HepG2 (cell line): ENCODE results near the gene CATSPERE. TPM values are rescaled to one million over a fixed set of nuclear protein-coding genes. Genes with fewer than 3 reads are reported as not detected.

Source experiments
- ATAC-seq: fragments of 200-7000 bp; cut with Tn5 transposase; 3 replicates; pipeline ENCODE4 v1.9.1; 2020; ENCODE audit warnings: mild to moderate bottlenecking, moderate library complexity
- BruUV-seq: library from RNA; stranded (reverse); fragments of 400-500 nt; replicated peaks from 2 replicates; lab custom pipeline; 2021; lab: Mats Ljungman, UMichigan
- CTCF ChIA-PET: fragments of 300-600 bp; formaldehyde crosslinking; extraction: SDS; loops from one replicate; lab custom pipeline; 2021; ENCODE audit warnings: low total read pairs, inconsistent platforms, low intra/inter-chr PET ratio; lab: Yijun Ruan, JAX
- POLR2A ChIA-PET: fragments of 350-600 bp; sonication (Branson Sonifier 250); formaldehyde crosslinking; loops from one replicate; lab custom pipeline; 2020; ENCODE audit warnings: antibody characterized with exemption, inconsistent platforms; lab: Yijun Ruan, JAX
- DNase-seq: peaks from one replicate; pipeline ENCODE4 v3.0.0-alpha.2; 2015; ENCODE audit warnings: low spot score
- FAIRE-seq: peaks from 3 replicates; lab custom pipeline; 2011; peaks lifted over from hg19 to GRCh38; lab: Jason Lieb, UNC
- H2AFZ ChIP-seq: one replicate; pipeline ENCODE4 v1.6.1; 2011; ENCODE audit warnings: low read length, inconsistent platforms
- H3K27ac ChIP-seq: fragments of 300-600 bp; 3 replicates; pipeline ENCODE4 v1.8.0; 2011; ENCODE audit warnings: mixed run types, mild to moderate bottlenecking, mixed read lengths, low read length, inconsistent platforms; ENCODE audit not compliant: insufficient read depth; ENCODE audit errors: extremely low read length
- H3K27me3 ChIP-seq, 2 experiments: fragments of 200-600 bp in 1 of 2; 2 replicates in 1 of 2; 3 replicates in 1 of 2; pipeline versions ENCODE4 v1.6.0 to v1.8.0; 2011; ENCODE audit warnings: low read length in 2 of 2, mild to moderate bottlenecking in 2 of 2, moderate library complexity in 2 of 2, inconsistent platforms in 1 of 2; ENCODE audit not compliant: insufficient read depth in 2 of 2, control insufficient read depth in 1 of 2
- H3K36me3 ChIP-seq, 2 experiments: fragments of 200-600 bp in 1 of 2; replicated peaks in 1 of 2; 2 replicates in 1 of 2; 3 replicates in 1 of 2; pipeline versions ENCODE4 v1.5.1 to v1.8.0; 2011; ENCODE audit warnings: low read length in 2 of 2, inconsistent platforms in 1 of 2; ENCODE audit not compliant: insufficient read depth in 2 of 2, control insufficient read depth in 1 of 2
- H3K4me1 ChIP-seq: 2 replicates; pipeline ENCODE4 v1.5.1; 2012; ENCODE audit warnings: low read length, inconsistent platforms; ENCODE audit not compliant: insufficient read depth
- H3K4me2 ChIP-seq: 2 replicates; pipeline ENCODE4 v1.6.0; 2011; ENCODE audit warnings: low read depth, low read length, inconsistent platforms
- H3K4me3 ChIP-seq, 3 experiments: fragments of 200-600 bp in 1 of 3; sonication (generic), shearing (Covaris generic) in 1 of 3; replicated peaks in 1 of 3; 2 replicates each; pipeline ENCODE4 v1.5.1; 2011 to 2016; ENCODE audit warnings: low read length in 3 of 3, inconsistent platforms in 2 of 3, low read depth in 2 of 3, mild to moderate bottlenecking in 2 of 3, control low read depth in 1 of 3, mixed read lengths in 1 of 3; ENCODE audit not compliant: insufficient read depth in 1 of 3
- H3K79me2 ChIP-seq: one replicate; pipeline ENCODE4 v1.6.1; 2011; ENCODE audit warnings: low read length, inconsistent platforms; ENCODE audit not compliant: insufficient read depth
- H3K9ac ChIP-seq: 2 replicates; pipeline ENCODE4 v1.6.0; 2011; ENCODE audit warnings: mild to moderate bottlenecking, low read depth, low read length, inconsistent platforms; ENCODE audit not compliant: insufficient read depth
- H3K9me3 ChIP-seq: 2 replicates; pipeline ENCODE4 v1.5.1; 2012; ENCODE audit warnings: mild to moderate bottlenecking, low read length
- H4K20me1 ChIP-seq: 2 replicates; pipeline ENCODE4 v1.6.0; 2011; ENCODE audit warnings: inconsistent platforms, mild to moderate bottlenecking, low read length, moderate library complexity; ENCODE audit not compliant: insufficient read depth
- CENPT ChIP-seq: sonication (generic); formaldehyde crosslinking; IDR thresholded peaks from 2 replicates; pipeline ENCODE4 v1.8.0; 2022; ENCODE audit warnings: low read depth, mild to moderate bottlenecking, moderate library complexity, missing genetic modification reagents
- E2F2 ChIP-seq: sonication (generic); formaldehyde crosslinking; IDR thresholded peaks from 2 replicates; pipeline ENCODE4 v1.4.0; 2020; ENCODE audit warnings: missing genetic modification reagents, borderline replicate concordance
- GATA4 ChIP-seq: sonication (generic); IDR thresholded peaks from 2 replicates; pipeline ENCODE4 v1.6.1; 2016; ENCODE audit warnings: antibody characterized with exemption, low read depth, borderline replicate concordance
- GZF1 ChIP-seq: sonication (generic); formaldehyde crosslinking; IDR thresholded peaks from 2 replicates; pipeline ENCODE4 v1.5.1; 2020; ENCODE audit warnings: mild to moderate bottlenecking, missing genetic modification reagents
- KDM5A ChIP-seq: fragments of 200-600 bp; sonication (generic); IDR thresholded peaks from 2 replicates; pipeline ENCODE4 v1.7.0; 2018; ENCODE audit warnings: antibody characterized with exemption, mild to moderate bottlenecking, low read length, borderline replicate concordance
- POGZ ChIP-seq: sonication (generic); formaldehyde crosslinking; IDR thresholded peaks from 2 replicates; pipeline ENCODE4 v1.4.0; 2020; ENCODE audit warnings: mild to moderate bottlenecking, missing genetic modification reagents
- RELA ChIP-seq: sonication (generic); formaldehyde crosslinking; IDR thresholded peaks from 2 replicates; pipeline ENCODE4 v1.4.0; 2020; ENCODE audit warnings: missing genetic modification reagents
- SMARCE1 ChIP-seq: fragments of 450-650 bp; IDR thresholded peaks from 2 replicates; pipeline ENCODE4 v1.6.1; 2017; ENCODE audit warnings: borderline replicate concordance
- SRSF4 ChIP-seq: fragments of 200-400 bp; formaldehyde crosslinking; IDR thresholded peaks from one replicate; pipeline ENCODE4 v1.6.1; 2018; ENCODE audit warnings: mild to moderate bottlenecking, low read depth, low read length, moderate library complexity; ENCODE audit not compliant: poor library complexity, severe bottlenecking
- UBTF ChIP-seq: sonication (generic); formaldehyde crosslinking; IDR thresholded peaks from 2 replicates; pipeline ENCODE4 v1.4.0; 2020; ENCODE audit warnings: mild to moderate bottlenecking, missing genetic modification reagents
- ZNF333 ChIP-seq: sonication (generic); formaldehyde crosslinking; IDR thresholded peaks from 2 replicates; pipeline ENCODE4 v1.4.0; 2020; ENCODE audit warnings: mild to moderate bottlenecking, missing genetic modification reagents, borderline replicate concordance
- ZNF451 ChIP-seq: sonication (generic); formaldehyde crosslinking; IDR thresholded peaks from 2 replicates; pipeline ENCODE4 v1.5.0; 2020; ENCODE audit warnings: mild to moderate bottlenecking, missing genetic modification reagents
- ZNF724P ChIP-seq: sonication (generic); formaldehyde crosslinking; IDR thresholded peaks from 2 replicates; pipeline ENCODE4 v1.8.0; 2022; ENCODE audit warnings: missing genetic modification reagents, borderline replicate concordance
- ZNF776 ChIP-seq: sonication (generic); formaldehyde crosslinking; IDR thresholded peaks from 2 replicates; pipeline ENCODE4 v1.4.0; 2020; ENCODE audit warnings: mild to moderate bottlenecking, missing genetic modification reagents
- WGBS: methylation state at CpG from one replicate; pipeline ENCODE4 v1.1.6; 2017; ENCODE audit warnings: low lambda C conversion rate; 5-methylcytosine and 5-hydroxymethylcytosine counted together
- in situ Hi-C: cut with HindIII; loops from 2 replicates; pipeline ENCODE4 v1.10.0; 2017; ENCODE audit warnings: low pct_unique_long_range_greater_than_20kb; ENCODE audit not compliant: extremely low pct_ligation_motif_present
- intact Hi-C: fragments of 100-400 bp; cut with micrococcal nuclease; formaldehyde crosslinking; loops from one replicate; pipeline ENCODE4 v1.10.0; 2022; ENCODE audit not compliant: unreplicated experiment
- polyA plus RNA-seq, 8 experiments: library from polyadenylated mRNA; depleted of rRNA in 3 of 8; stranded (reverse) in 7 of 8; unstranded in 1 of 8; fragments of >200 nt; fragmentation: Illumina TruSeq in 4 of 8; extraction: Trizol in 4 of 8; gene quantifications; 2 replicates each; pipeline versions ENCODE4 v1.2.1 to v1.2.3, GENCODE V29; 2011 to 2016; ENCODE audit warnings: low read depth in 4 of 8, missing spikeins in 1 of 8, mixed read lengths in 1 of 8; ENCODE audit not compliant: insufficient read depth in 1 of 8
- total RNA-seq, 5 experiments: library from RNA; depleted of rRNA; stranded (reverse); fragments of >200 nt; fragmentation: Illumina TruSeq; extraction: Trizol; gene quantifications; 2 replicates each; pipeline ENCODE4 v1.2.3, GENCODE V29; 2016; ENCODE audit warnings: low read depth in 1 of 5
- TF ChIP-seq, protein P1 (sequence below): sonication (generic); formaldehyde crosslinking; IDR thresholded peaks from 2 replicates; pipeline ENCODE4 v1.8.1; 2022; ENCODE audit warnings: mild to moderate bottlenecking, missing genetic modification reagents

CATSPERE gene
- total and polyA plus RNA-seq, 2 of the 13 experiments (the other 11 are each of a cell fraction or from before 2014, with no cell fraction given) = 0.34 to 0.51 TPM

- ChIA-PET CTCF (no interaction called here), POLR2A (no interaction called here)
- no peak overlapping the region for H3K9ac ChIP-seq
- no peak overlapping the region for H2AFZ ChIP-seq
- no peak for ATAC-seq
- H3K4me2 ChIP-seq = no peak overlapping the region
- H3K27ac ChIP-seq = no peak overlapping the region
- no TSS peak for BruUV-seq
- H3K4me1 ChIP-seq = no peaks in the 10 kb centered on the region
- no peaks in the 10 kb centered on the region for H4K20me1 ChIP-seq
- intact Hi-C loops = no loop called here
- no peaks in the 10 kb centered on the region for H3K36me3 ChIP-seq
- TF ChIP-seq GATA4 (no peak), GZF1 (no peak), SRSF4 (no peak), ZNF333 (CRISPR knock-in tag) (no peak), E2F2 (no peak), KDM5A (no peak), RELA (no peak), ZNF451 (no peak)
- TF ChIP-seq, all 625 proteins: peak for 0
- DNase-seq (no peak), FAIRE-seq (no peak)
- Histone ChIP-seq H3K4me3 (no peak overlapping the region), H3K9me3 (no peaks in the 10 kb centered on the region), H3K79me2 (no peaks in the 10 kb centered on the region), H3K27me3 (no peaks in the 10 kb centered on the region)
- in situ Hi-C loops = no loop called here
- WGBS = 8% methylated on average over 3 of the region's 3 CpGs
Measured at GRCh38 chr1:244502630-244503029, 41.6 kb downstream of the CATSPERE start.

DNA sequence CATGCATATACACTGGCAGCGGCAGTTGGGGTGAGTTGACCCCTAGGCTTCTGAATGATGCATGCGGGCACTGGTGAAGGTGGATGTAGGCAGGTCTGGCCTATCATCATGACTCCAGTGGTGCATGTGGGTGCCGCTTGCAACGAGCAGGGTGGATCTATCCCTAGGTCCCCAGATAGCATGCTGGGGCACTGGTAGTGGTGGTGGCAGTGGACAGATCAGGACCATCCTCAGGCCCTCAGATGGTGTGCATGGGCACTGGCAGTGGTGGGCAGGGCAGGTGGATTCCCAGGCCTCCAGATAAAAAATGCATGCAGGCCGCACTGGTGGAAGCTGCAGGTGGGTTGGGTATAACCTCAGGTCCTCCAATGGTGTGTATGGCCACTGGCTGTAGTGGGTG lies 52.4 kb downstream of the CATSPERE start:
- no peak overlapping the region for H3K4me2 ChIP-seq
- WGBS = 100% methylated on average over 2 of the region's 5 CpGs
- H3K36me3 ChIP-seq = no peaks in the 10 kb centered on the region
- DNase-seq = no peak
- no peaks in the 10 kb centered on the region for H4K20me1 ChIP-seq
- no TSS peak for BruUV-seq
- no peaks in the 10 kb centered on the region for H3K9me3 ChIP-seq
- no peaks in the 10 kb centered on the region for H3K4me1 ChIP-seq
- no peaks in the 10 kb centered on the region for H3K27me3 ChIP-seq
- no peak overlapping the region for H2AFZ ChIP-seq
- no peaks in the 10 kb centered on the region for H3K79me2 ChIP-seq
- no peak for FAIRE-seq
- ChIA-PET CTCF (no interaction called here), POLR2A (no interaction called here)
- H3K9ac ChIP-seq = no peak overlapping the region
- ATAC-seq = no peak
- no peak overlapping the region for H3K4me3 ChIP-seq
- in situ Hi-C loops (no loop called here), intact Hi-C loops (no loop called here)
- H3K27ac ChIP-seq = no peak overlapping the region
- no peak for TF ChIP-seq ZNF776
- no peak for TF ChIP-seq CENPT (CRISPR knock-in tag)
- no peak for TF ChIP-seq ZNF724P (CRISPR knock-in tag)
- TF ChIP-seq UBTF (CRISPR knock-in tag) = no peak
- TF ChIP-seq POGZ (CRISPR knock-in tag) = no peak
- TF ChIP-seq, protein P1, sequence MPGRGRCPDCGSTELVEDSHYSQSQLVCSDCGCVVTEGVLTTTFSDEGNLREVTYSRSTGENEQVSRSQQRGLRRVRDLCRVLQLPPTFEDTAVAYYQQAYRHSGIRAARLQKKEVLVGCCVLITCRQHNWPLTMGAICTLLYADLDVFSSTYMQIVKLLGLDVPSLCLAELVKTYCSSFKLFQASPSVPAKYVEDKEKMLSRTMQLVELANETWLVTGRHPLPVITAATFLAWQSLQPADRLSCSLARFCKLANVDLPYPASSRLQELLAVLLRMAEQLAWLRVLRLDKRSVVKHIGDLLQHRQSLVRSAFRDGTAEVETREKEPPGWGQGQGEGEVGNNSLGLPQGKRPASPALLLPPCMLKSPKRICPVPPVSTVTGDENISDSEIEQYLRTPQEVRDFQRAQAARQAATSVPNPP (CRISPR knock-in tag) = no peak
- TF ChIP-seq SMARCE1 = no peak
